DMS79 (cell line): ENCODE data around the gene AGL.
A peak's percentile ranks its signal among the peaks of the same experiment; 100 is the strongest.
"Not testable (repeated sequence)": the region's sequence is repeated elsewhere in the genome, so short reads cannot be mapped to it uniquely, and the experiment has no call there.

Experiments
- DNase-seq: peaks from one replicate; lab custom pipeline; 2025; lab: John Stamatoyannopoulos, UW

Gene AGL

DNA sequence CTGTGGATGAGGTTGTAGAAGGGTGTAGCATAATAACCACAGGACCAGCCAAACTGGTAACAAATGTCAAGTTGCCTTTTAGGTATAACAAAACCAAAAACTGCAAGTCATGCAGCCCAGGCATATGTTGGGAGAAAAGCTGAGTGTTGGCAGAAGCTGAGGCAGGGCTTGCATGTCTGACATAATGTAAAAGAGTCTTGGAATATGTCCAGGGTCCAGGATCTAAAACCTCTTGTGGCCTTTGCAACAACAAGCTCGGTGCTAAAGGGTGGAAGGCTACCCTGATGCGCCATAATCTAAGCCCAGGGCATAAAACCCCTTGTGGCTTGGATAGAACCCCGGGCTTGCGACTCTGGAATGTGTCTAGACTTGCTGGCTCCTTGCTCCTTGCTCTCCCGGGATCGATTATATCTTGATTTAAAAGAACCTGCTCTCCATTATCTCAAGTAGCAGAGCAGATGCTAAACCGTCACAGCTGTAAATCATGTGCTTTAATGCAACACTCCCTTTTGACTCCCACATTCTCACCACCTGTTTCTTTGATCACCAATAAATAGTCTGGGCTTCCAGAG, 93.1 kb downstream of the AGL start:
- peak; percentile 91 for DNase-seq

DNA sequence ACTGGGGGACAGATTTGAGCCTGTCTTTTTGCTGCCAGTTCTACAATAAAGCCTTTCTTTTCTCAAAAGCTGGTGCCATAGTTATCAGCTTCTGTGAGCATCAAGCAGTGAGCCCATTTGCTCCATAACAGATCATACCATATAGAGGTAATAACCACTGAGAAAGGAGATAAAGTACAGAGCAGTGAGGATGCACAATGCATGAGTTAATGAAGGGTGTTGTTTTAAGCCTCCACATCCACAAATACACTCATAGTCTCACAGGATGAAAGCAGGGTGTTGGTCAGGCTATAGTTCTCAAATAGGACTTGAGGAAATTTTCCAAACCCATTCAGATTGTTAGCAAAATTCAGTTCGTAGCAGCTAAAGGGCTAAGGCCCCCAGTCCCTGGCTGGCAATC, 94.0 kb downstream of the AGL start:
- no peak for DNase-seq

DNA sequence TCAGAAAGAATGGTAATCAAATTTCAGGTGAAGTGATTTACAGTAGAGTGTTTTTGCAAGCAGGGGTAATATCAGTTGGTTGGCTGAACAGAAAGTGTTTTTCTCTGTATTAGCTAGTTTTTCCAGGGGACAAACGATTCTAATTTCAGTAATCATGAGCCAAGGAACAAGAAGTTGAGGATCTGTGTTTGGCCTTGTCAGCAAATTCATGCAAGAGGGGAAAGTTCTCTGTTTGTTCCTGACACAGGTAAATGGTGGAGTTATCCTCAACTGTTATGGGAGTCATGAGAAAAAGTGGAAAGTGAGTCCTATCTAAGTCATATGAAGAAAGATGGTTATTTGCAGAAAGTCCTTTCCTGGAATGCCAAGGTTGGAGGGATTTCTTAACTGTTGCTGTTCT, 95.0 kb downstream of the AGL start:
- DNase-seq, result no peak

DNA sequence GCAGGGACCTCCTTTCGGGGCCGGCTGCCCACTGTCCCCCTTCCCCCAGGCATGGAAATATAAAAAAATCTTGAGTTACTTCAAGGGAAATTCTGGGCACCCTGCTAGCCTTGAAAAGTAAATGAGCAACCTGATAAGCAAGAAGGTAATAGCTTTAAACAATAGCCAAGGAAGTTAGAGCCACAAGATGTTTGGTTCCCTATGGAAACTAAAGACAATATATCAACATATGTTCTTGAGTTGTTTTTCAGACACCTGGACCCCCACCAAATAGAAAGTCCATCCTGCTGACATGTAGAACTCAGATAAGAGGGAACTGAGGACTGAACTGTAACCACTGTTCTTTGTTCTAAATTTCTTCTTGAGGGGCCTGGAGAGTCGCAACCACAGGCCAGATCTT, 100.3 kb downstream of the AGL start:
- DNase-seq, result no peak

DNA sequence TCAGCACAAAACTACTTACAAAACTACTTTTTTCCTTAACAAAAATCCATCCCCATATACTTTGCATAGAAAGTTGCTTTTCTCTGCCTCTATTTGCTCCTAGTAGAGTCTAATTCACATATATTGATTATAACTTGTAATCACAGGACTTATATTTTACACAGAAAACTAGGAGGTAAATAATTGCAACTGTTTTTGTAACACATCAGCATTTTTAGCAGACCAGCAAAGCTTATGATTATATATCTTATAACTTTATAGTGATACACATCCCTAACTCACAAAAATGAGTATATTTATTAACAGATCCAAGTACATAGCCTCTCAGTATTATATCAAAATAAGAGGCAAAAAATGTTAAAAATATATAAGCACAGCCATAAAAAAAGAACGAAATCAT, 102.4 kb downstream of the AGL start:
- no peak for DNase-seq

DNA sequence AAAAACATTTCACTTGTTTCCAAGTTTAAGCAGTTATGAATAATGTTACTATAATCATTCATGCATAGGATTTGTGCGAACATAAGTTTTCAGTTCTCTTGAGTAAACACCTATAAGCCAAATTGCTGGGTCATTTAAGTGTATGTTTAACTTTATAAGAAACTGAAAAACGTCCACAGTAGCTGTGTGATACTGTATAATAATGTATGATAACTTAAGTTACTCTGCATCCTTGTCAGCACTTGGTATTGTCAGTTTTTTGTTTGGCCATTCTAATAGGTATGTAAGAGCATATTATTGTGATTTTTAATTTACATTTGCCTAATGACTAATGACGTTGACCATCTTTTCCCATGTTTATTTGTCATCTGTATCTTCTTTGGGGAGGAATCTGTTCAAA, 105.2 kb downstream of the AGL start:
- DNase-seq, result no peak

DNA sequence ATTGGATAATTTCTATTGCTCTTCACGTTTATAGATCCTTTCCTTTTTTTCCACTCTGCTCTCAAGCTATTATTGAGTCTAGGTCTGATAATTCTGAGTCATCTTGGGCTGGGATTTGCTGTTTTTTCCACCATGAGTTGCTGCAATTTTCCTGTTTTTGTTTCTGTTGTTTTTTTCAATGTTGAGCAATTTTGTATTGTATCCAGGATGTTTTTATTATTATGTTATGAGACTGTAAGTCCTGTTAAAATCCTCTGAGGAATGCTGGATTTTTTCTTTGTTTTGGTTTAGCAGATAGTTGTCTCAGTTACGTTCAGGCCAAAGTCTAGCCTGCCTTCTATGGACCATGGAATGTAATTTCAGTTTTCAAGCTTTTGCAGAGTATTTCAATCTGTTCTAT, 106.6 kb downstream of the AGL start:
- no peak for DNase-seq

DNA sequence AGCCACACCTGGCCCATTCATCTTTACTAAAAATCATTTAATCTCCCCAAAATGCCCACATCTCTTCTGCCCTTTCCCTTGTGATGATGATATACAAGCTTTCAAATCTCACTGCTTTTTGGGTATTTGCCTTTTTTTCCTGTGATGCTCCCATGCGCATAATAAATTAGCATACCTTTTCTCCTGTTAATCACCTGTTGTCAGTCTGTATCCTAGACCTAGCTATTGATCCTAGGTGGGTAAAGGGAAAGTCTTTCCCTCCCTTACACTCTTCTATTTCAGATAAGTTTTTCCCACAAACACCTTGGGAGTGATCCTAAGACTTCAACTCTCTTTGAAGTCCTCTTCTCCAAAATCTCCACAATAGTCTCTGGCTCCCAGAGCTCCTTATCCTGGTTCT, 107.7 kb downstream of the AGL start:
- no peak for DNase-seq

DNA sequence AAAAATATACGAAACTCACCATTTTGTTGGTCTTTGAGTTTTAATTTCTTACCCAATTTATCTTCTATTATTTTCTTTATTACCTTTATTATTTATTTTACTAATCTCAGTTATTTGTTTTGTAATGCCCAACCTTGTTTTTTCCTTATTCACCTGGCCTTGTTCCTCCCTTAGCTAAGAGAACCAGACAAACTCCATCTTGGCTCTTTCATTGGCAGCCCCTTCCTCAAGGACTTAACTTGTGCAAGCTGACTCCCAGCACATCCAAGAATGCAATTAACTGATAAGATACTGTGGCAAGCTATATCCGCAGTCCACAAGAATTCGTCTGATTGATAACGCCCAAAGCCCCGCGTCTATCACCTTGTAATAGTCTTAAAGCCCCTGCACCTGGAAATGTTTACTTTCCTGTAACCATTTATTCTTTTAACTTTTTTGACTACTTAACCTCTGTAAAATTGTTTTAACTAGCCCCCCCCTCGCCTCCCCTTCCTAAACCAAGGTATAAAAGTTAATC, 109.1 kb downstream of the AGL start:
- DNase-seq, result not testable (repeated sequence)

DNA sequence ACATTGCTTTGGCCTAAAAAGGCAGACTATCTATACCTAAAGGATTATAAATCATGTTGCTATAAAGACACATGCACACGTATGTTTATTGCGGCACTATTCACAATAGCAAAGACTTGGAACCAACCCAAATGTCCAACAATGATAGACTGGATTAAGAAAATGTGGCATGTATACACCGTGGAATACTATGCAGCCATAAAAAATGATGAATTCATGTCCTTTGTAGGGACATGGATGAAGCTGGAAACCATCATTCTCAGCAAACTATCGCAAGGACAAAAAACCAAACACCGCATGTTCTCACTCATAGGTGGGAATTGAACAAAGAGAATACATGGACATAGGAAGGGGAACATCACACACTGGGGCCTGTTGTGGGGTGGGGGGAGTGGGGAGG, 110.1 kb downstream of the AGL start:
- DNase-seq, result not testable (repeated sequence)

DNA sequence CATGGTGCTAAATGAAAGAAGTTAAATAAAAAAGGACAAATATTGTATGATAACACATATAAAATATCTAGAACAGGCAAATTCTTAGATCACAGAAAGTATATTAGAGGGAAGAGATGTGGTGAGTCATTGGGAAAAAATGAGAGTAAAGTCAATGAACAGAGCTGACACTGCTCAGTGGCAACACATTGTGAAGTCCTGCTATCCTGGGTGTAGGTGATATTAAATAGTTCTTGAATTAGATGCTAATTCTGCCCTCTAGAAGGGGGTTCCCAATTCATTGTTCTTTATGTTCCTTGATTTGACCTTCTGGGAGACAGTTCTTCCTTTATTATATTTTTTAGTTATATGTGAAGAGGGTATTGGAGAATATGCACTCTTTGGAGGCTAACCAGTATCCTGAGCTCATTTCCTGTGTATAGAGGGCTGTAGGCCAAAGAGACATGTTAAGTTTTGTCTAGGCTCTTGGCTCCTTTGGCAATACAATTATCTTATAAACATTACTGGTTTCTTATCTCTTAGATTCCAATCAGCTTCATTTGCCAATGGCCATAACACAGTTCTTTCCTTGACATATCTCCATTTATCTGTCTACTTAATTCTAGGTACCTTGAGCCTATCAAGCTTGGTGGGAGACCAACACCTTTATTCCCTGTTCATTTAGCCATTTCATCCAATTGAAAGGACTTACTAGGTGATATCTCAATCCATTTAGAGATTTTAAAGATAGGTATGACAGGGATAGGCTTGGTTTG, 113.1 kb downstream of the AGL start:
- no peak for DNase-seq

DNA sequence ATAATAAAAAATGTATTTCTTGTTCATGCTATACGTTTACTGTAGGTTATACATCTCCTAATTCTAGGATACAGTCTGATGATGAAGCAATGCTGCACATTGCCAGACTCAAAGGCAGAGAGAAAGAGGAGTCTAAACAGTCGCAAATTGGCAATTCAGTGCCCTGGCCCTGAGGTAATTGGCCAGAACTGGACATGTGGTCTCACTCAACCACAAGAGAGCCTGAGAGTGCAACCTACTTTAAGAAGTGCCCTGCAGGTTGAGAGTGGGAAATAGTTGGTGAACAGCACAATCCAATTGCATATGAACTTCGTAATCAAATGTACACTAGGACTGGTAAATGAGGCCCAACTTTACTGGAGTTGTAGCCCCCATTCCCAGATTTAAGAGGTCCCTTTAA, 114.6 kb downstream of the AGL start:
- peak; percentile 38 for DNase-seq

DNA sequence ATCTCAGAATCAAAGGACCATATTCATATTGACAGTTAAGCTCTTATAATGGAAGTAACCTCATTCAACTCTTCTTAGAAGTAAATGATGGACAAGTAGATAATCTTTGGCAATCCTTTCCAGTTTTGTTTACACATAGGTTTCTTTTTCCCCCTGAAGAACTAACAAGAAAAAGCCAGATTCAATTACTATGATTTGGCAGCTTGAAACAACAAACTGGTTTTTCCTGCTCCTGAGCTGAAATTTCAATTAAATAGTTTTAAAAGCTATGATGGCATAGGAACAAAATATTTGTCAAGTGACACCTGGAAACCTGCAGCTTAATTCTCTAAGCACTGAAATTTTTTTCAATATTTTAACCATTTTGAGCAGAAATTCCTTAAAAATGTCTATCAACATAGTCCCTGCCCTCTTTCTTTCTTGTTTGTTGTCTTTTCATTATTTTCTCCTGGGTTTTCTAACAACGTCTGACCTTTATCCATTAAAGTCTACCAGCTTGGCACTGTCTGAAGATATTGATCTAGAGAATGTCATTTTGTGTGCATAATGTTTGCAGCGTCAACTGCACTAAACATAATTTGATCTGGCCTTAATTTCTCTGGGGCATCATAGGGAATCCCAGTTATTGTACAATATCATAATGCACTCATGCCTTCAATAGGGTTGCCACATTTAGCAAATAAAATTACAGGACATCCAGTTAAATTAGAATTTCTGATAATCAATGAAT, 115.7 kb downstream of the AGL start:
- DNase-seq, result peak; percentile 82

DNA sequence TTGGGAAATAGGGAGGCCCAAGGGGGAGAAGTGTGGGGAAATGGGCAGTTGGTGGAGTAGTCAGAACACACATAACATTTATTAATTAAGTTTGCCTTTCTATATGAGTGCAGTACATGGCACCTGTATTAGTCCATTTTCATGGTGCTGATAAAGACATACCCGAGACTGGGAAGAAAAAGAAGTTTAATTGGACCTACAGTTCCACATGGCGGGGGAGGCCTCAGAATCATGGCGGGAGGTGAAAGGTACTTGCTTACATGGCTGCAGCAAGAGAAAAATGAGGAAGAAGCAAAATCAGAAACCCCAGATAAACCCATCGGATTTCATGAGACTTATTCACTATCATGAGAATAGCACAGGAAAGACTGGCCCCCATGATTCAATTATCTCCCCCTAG, 118.1 kb downstream of the AGL start:
- no peak for DNase-seq

DNA sequence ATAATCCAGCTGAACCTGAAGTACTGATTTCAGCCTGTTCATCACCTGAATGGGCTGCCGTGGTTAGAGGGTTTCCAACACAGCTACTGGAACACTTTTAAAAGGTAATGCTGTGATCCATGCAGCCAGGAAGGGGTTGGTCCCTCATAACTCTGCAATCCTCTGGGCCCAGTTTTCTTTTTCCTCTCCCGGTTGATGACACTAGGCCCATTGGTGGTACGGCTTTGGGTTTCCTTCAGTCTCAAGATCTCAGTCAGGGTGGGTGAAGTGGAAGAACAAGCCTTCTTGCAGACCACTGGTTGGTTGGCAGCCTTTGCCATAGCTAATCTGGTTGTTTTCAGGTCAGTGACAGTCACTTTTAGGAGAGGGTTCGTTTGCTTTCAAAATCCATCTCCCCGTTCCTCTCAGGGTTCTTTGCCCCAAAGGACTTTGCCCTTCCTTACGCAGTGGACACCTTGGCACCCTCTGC, 119.1 kb downstream of the AGL start:
- peak; percentile 72 for DNase-seq

DNA sequence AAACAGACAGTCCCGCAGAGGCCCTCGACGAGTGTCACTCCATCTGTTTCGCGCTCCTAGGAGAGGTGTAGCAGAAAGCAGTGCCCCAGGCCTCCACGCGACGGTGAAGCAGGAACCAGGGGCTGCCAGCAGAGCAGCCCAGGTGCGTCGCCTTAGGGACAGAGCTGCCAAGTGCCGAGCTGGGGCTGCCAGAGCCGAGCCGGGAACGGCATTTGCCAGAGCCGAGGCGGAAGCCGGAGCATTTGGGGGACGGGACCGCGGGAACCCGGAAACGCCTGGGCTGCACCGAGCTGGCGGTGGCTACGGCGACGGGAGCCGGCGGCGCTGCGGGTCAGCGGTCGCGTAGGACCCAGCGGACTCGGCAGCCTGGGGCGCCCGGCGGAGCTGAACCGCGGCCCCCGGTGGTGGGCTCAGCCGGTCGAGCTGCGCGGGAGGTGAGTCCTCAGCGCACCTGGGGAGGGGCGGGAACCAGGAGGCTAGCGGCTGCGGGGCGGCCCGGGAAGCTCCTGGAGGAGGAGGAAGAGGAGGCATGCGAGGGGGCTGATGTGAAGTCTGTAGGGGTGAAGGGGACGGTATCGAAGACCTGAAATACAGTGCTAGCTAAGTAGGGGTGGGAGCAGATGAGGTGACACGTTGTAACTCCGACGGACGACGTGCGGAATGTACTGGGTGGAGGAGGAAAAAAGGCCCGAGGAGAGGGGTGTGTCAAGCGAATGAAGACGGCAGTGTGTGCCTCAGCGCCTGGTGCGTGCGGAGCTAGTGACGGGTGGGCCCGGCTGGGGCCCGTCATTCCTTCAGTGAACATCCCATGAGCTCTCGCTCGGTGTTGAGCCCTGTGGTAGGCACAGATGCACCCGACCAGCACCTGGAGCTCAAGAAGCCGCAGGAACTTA, 119.8 kb downstream of the AGL start, which contains the start of gene SLC35A3:
Gene SLC35A3 (plus strand): TSS at position 268 of the 893 bp plus-strand sequence. CDS start 23,559 bp downstream, outside the sequence.
- peak; percentile 85 for DNase-seq

DNA sequence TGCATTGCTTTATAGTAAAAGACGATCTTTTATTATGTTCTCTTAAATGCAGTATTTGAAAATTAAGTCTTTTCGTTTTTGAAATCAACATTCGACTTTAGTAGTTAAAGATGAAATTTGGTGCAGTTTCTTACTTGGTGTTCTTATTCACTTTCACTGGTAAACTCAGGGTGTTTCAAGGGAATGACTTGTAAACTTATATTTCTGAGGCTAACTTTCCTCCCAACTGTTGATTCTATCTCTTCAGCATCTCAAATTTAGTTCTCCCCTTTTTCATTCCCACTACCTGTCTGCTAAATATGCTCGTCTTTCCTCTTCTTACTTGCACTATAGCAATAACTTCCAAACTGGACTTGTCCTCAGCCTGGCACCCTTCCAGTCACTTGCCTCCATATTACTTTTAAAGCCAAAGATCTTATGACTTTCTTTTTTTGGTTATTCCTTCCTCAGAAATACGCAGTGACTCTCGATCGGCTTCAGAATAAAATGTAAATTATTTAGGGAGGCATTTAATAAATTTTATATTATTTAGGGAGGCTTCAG, 120.6 kb downstream of the AGL start:
- no peak for DNase-seq

DNA sequence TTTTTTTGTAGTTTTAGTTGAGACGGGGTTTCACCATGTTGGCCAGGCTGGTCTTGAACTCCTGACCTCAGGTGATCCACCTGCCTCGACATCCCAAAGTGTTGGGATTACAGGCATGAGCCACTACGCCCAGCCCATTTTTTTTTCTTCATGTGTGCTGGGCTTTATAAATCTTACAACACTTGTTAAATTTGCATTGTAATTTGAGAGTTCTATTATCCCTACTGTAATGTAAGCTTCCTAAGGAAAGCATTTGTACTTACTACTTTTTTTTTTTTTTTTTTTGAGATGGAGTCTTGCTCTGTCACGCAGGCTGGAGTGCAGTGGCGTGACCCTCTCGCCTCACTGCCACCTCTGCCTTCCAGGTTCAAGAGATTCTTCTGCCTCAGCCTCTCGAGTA, 121.9 kb downstream of the AGL start:
- DNase-seq, result not testable (repeated sequence)
